ENCODE data around the gene TSPAN4.
A peak's percentile ranks its signal among the peaks of the same experiment; 100 is the strongest.

The TSPAN4 gene

GRCh38 chr11:795634-796564, 46.8 kb upstream of the TSPAN4 start:
- TF ChIP-seq CTCF (IDR thresholded peaks at IDR 0.05; ENCODE audit: insufficient read depth, low read length, missing control alignments): no peak
- peak overlapping the region; percentile 81 for H3K4me3 ChIP-seq (ENCODE audit: low read depth, low read length)
- ChIA-PET CTCF (interaction anchor here (1.1 to 1.4 kb wide), 2 partner anchors 12 to 34 kb away, joined by 3 to 6 read pairs; no protein-coding TSS in a partner anchor), POLR2A (interaction anchor here (1.2 to 2.8 kb wide), 7 partner anchors 8 to 48 kb away, joined by 4 to 11 read pairs (median 6); partner anchors contain the start of genes GATD1, PNPLA2 and RPLP2)
- DNase-seq (ENCODE audit: low read depth, low spot score): no peak

GRCh38 chr11:796565-797295, 45.9 kb upstream of the TSPAN4 start:
- TF ChIP-seq CTCF (IDR thresholded peaks at IDR 0.05; ENCODE audit: insufficient read depth, low read length, missing control alignments): no peak
- ChIA-PET POLR2A (interaction anchor here (1.1 to 2.8 kb wide), 9 partner anchors 7 to 71 kb away, joined by 3 to 11 read pairs (median 6); partner anchors contain the start of genes GATD1, PNPLA2 and RPLP2), CTCF (interaction anchor here (0.9 to 1.5 kb wide), 6 partner anchors 9 to 35 kb away, joined by 3 to 6 read pairs (median 3); no protein-coding TSS in a partner anchor)
- peak overlapping the region; percentile 81 for H3K4me3 ChIP-seq (ENCODE audit: low read depth, low read length)
- no peak for DNase-seq (ENCODE audit: low read depth, low spot score)

- CTCF ChIA-PET: interaction anchor here (0.9 to 1.5 kb wide), 4 partner anchors 8 to 19 kb away, joined by 3 to 4 read pairs (median 3); no protein-coding TSS in a partner anchor
- TF ChIP-seq CTCF (IDR thresholded peaks at IDR 0.05; ENCODE audit: insufficient read depth, low read length, missing control alignments): no peak
- POLR2A ChIA-PET: interaction anchor here (1.1 to 1.4 kb wide), 4 partner anchors 12 to 71 kb away, joined by 3 to 7 read pairs (median 5); partner anchors contain the start of genes PNPLA2 and RPLP2
- peak overlapping the region; percentile 81 for H3K4me3 ChIP-seq (ENCODE audit: low read depth, low read length)
- peak; percentile 51 for DNase-seq (ENCODE audit: low read depth, low spot score)
Observed at GRCh38 chr11:797296-798092, 45.2 kb upstream of the TSPAN4 start.

GRCh38 chr11:798093-798713, 44.4 kb upstream of the TSPAN4 start, which contains the start of gene SLC25A22:
Gene SLC25A22, minus strand, starts transcription at chr11:798281. Its CDS starts 3,275 bp downstream, at chr11:795006.
- CTCF ChIA-PET: interaction anchor here (0.7 to 1.7 kb wide), 10 partner anchors 8 to 136 kb away, joined by 3 to 6 read pairs (median 3); partner anchors contain the start of gene GATD1
- H3K4me3 ChIP-seq (ENCODE audit: low read depth, low read length): peak within 1 kb of the TSS; percentile 81
- POLR2A ChIA-PET: interaction anchor here (1.3 kb wide), 1 partner anchor 21 kb away, joined by 6 read pairs; the partner anchor contains the start of gene PNPLA2
- DNase-seq (ENCODE audit: low read depth, low spot score): no peak
- TF ChIP-seq CTCF (IDR thresholded peaks at IDR 0.05; ENCODE audit: insufficient read depth, low read length, missing control alignments): peak; percentile 81

- ChIA-PET CTCF (interaction anchor here (0.9 to 1.7 kb wide), 3 partner anchors 16 to 138 kb away, joined by 4 to 6 read pairs (median 4); no protein-coding TSS in a partner anchor), POLR2A (no interaction called here)
- no peak overlapping the region for H3K4me3 ChIP-seq (ENCODE audit: low read depth, low read length)
- TF ChIP-seq CTCF (IDR thresholded peaks at IDR 0.05; ENCODE audit: insufficient read depth, low read length, missing control alignments): no peak
- DNase-seq (ENCODE audit: low read depth, low spot score): no peak
Observed at GRCh38 chr11:799641-800316, 42.9 kb upstream of the TSPAN4 start.

Data from AG04449 (cell line).